Heart left ventricle (tissue), 16 donors: ENCODE measurements around the gene LYRM4. TPM values are rescaled to one million over a fixed set of nuclear protein-coding genes. Genes with fewer than 3 reads are reported as not detected.
A peak's percentile ranks its signal among the peaks of the same experiment; 100 is the strongest.

Source experiments
- ATAC-seq, 4 donors: fragments of 200-7000 bp; cut with Tn5 transposase; one replicate each; pipeline ENCODE4 v1.9.1; 2020 to 2022; ENCODE audit warnings: moderate library complexity in 4 of 4, mild to moderate bottlenecking in 3 of 4, moderate number of reproducible peaks in 1 of 4
- DNase-seq, 5 donors: peaks; one replicate each; pipeline ENCODE4 v3.0.0-alpha.2; 2020
- H3K27ac ChIP-seq, 12 donors: fragments of 200-600 bp; sonication (generic) in 4 of 12; one replicate each; pipeline versions ENCODE4 v1.5.0 to v1.8.0; 2016 to 2022; ENCODE audit warnings: mild to moderate bottlenecking in 2 of 12
- H3K27me3 ChIP-seq, 9 donors: fragments of 200-600 bp; sonication (generic) in 2 of 9; one replicate each; pipeline versions ENCODE4 v1.5.1 to v1.8.0; 2016 to 2022; ENCODE audit warnings: mild to moderate bottlenecking in 3 of 9
- H3K36me3 ChIP-seq, 9 donors: fragments of 200-600 bp; sonication (generic) in 2 of 9; one replicate each; pipeline versions ENCODE4 v1.5.0 to v1.8.0; 2018 to 2022; ENCODE audit warnings: mild to moderate bottlenecking in 2 of 9
- H3K4me1 ChIP-seq, 12 donors: fragments of 200-600 bp; sonication (generic) in 4 of 12; one replicate each; pipeline versions ENCODE4 v1.5.0 to v1.8.0; 2016 to 2022; ENCODE audit warnings: mild to moderate bottlenecking in 3 of 12
- H3K4me3 ChIP-seq, 12 donors: fragments of 200-600 bp; sonication (generic) in 4 of 12; one replicate each; pipeline versions ENCODE4 v1.5.0 to v1.8.0; 2017 to 2022; ENCODE audit warnings: mild to moderate bottlenecking in 9 of 12, moderate library complexity in 4 of 12
- H3K9me3 ChIP-seq, 12 donors: fragments of 200-600 bp; sonication (generic) in 4 of 12; one replicate each; pipeline versions ENCODE4 v1.5.0 to v1.8.0; 2016 to 2022; ENCODE audit warnings: mild to moderate bottlenecking in 1 of 12
- POLR2A ChIP-seq, 2 donors: fragments of 450-650 bp; IDR thresholded peaks; one replicate each; pipeline ENCODE4 v1.6.1; 2017; ENCODE audit warnings: antibody characterized with exemption in 2 of 2, mild to moderate bottlenecking in 2 of 2, moderate library complexity in 2 of 2
- WGBS, 4 donors: extraction: QIAGEN DNeasy Blood & Tissue Kit in 2 of 4; methylation state at CpG; one replicate each; pipeline versions ENCODE4 v1.1.5 to v1.1.7; 2013 to 2018; 5-methylcytosine and 5-hydroxymethylcytosine counted together
- intact Hi-C, 10 donors: fragments of 100-400 bp; cut with DNase I; formaldehyde crosslinking; loops; one replicate each; pipeline versions ENCODE4 v1.11.1 to v1.14.2; 2022
- polyA plus RNA-seq, 2 donors: library from polyadenylated mRNA; stranded (reverse); fragments of 200-250 nt; gene quantifications; one replicate each; pipeline ENCODE4 v1.2.3, GENCODE V29; 2013
- total RNA-seq, 9 donors: library from RNA; depleted of rRNA in 2 of 9; stranded (reverse); fragments of >200 nt in 2 of 9; fragmentation: NEBNext Ultra II Directional in 3 of 9; extraction: Animal tissue kit (Norgen Biotek cat#: 25700) in 3 of 9; gene quantifications; one replicate each; pipeline versions ENCODE4 v1.1.0 to v1.2.4, GENCODE V29; 2016 to 2023
- TF ChIP-seq, protein P1 (sequence below), 12 donors: fragments of 200-600 bp; sonication (generic) in 4 of 12; IDR thresholded peaks; one replicate each; pipeline versions ENCODE4 v1.5.0 to v1.8.0; 2018 to 2022; ENCODE audit warnings: antibody characterized with exemption in 12 of 12, mild to moderate bottlenecking in 5 of 12
- donor health status: ischemic (EF 13 %, LVEDD 7.1; RV severe dilation, severe dysfunction).
- donor health status: healthy with polysubstance abuse.
- donor health status: DM: no; HTN: yes; CAD: no.
- donor health status: DM: no; HTN: no; CAD: no.
- donor health status: ischemic (EF 25% LVEDD 6.9; RV normal size, moderate dysfunction).
- donor health status: ischemic (EF 25% LVEDD 5.7; RV mildly dilated, moderate dysfunction).
- donor health status: healthy.
- donor health status: DM: yes; HTN: yes; CAD: no.
- donor health status: ischemic (EF 35%, LVEDD 5.7; RV mildly dilated, moderate dysfunction).
- donor health status: nonischemic (EF 11% LVEDD 7.7; RV severe dilation, severe dysfunction).
- donor health status: DM: yes; HTN: yes; CAD: no.
- donor health status: PGD.
- donor health status: ischemic (EF 29% LVEDD 5.4; RV normal size, mild dysfunction).
- donor health status: nonischemic (EF 23%, LVEDD 6.1; RV moderate dilation, normal function).

Gene LYRM4
- total and polyA plus RNA-seq, 11 donors, result 18.8 to 39.7 (median 21.3) TPM

DNA sequence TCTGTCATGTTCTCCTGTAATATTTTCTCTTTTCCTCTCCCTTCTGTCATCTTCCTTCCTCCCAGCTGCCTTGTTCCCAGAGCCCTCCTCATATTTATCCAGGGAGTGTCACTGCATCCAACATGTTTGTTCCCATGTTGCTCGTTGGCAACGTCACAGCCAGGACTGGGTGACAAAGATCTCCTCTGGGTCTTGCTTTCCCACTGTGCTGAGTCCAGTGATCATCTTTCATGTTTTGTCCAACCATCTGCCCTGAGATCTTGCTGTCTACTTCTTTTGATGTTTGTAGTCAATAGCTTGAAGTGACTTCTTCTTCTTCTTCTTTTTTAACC, 27.2 kb upstream of the LYRM4 start:
- 33 to 59% (median 52%) methylated on average over 2 of the region's 2 CpGs for WGBS, 4 donors
- Histone ChIP-seq H3K4me1 (peaks cover 0 to 25% (median 12%) of the 10 kb centered on the region in 12 donors), H3K27ac (peak overlapping the region in 8 of 12 donors; percentile 39 to 73 (median 58)), H3K4me3 (peak overlapping the region in 1 of 12 donors; percentile 10), H3K9me3 (no peaks in the 10 kb centered on the region), H3K36me3 (no peaks in the 10 kb centered on the region), H3K27me3 (no peaks in the 10 kb centered on the region)
- DNase-seq, result no peak
- ATAC-seq, result peak in 3 of 4 donors; percentile 18 to 33 (median 20)
- intact Hi-C loops, result loop anchor here in 1 of 10 donors (10.0 kb wide), 1 partner anchor 87 kb away; no protein-coding TSS in a partner anchor
- TF ChIP-seq, protein P1, sequence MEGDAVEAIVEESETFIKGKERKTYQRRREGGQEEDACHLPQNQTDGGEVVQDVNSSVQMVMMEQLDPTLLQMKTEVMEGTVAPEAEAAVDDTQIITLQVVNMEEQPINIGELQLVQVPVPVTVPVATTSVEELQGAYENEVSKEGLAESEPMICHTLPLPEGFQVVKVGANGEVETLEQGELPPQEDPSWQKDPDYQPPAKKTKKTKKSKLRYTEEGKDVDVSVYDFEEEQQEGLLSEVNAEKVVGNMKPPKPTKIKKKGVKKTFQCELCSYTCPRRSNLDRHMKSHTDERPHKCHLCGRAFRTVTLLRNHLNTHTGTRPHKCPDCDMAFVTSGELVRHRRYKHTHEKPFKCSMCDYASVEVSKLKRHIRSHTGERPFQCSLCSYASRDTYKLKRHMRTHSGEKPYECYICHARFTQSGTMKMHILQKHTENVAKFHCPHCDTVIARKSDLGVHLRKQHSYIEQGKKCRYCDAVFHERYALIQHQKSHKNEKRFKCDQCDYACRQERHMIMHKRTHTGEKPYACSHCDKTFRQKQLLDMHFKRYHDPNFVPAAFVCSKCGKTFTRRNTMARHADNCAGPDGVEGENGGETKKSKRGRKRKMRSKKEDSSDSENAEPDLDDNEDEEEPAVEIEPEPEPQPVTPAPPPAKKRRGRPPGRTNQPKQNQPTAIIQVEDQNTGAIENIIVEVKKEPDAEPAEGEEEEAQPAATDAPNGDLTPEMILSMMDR (IDR thresholded peaks at IDR 0.05), result no peak
- no peak for TF ChIP-seq POLR2A (IDR thresholded peaks at IDR 0.05)

DNA sequence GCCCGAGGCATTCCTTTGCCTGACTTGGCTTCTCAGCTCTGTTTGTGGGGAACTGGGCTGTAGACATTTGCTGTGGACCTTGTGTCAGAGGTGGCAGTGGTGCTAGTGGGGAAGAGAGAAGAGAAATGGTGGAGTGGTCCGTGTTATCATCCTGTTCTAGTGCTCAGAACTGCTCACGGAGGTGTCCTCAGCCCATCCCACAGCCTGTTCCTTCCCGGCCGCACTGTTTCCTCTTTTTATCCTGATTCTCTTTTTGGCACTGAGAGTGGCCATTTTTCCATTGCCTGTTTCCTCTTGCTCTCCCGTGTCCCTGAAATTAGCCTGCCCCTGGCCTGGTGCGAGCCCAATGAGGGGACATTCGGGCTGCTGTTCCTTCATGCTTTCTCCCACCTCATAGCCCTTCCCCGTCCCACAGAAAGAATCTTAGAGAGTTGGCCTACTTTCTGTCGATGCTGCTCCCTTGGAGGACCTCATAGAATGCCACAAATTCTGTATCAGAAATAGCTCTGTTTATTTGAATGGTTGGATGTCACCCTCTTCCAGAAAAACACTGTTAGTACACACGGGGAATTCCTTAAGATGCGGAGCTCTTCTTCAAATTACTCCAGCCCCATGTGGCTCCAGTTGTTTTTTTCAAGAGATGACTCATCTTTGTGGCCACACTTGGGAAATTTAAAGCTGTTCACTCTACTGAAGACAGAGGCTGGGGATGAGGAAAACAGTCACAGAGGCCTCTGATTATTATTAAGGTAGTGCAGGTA, 26.6 kb upstream of the LYRM4 start:
- peaks cover 0 to 23% (median 12%) of the 10 kb centered on the region in 12 donors for H3K4me1 ChIP-seq
- ATAC-seq (peak; percentile 52 to 83 (median 71)), DNase-seq (peak in 2 of 5 donors; percentile 22 to 36)
- H3K27ac ChIP-seq, result peak overlapping the region; percentile 24 to 73 (median 48)
- H3K27me3 ChIP-seq, result no peaks in the 10 kb centered on the region
- H3K36me3 ChIP-seq, result no peaks in the 10 kb centered on the region
- WGBS, 4 donors, result 38 to 60% (median 44%) methylated on average over 12 of the region's 12 CpGs
- intact Hi-C loops, result loop anchor here in 1 of 10 donors (10.0 kb wide), 1 partner anchor 87 kb away; no protein-coding TSS in a partner anchor
- TF ChIP-seq, protein P1 (IDR thresholded peaks at IDR 0.05), result no peak
- no peak for TF ChIP-seq POLR2A (IDR thresholded peaks at IDR 0.05)
- no peaks in the 10 kb centered on the region for H3K9me3 ChIP-seq
- H3K4me3 ChIP-seq, result peak overlapping the region in 3 of 12 donors; percentile 10 to 26 (median 19)

- peak overlapping the region in 11 of 12 donors; percentile 24 to 73 (median 51) for H3K27ac ChIP-seq
- H3K36me3 ChIP-seq, result no peaks in the 10 kb centered on the region
- ATAC-seq (peak in 1 of 4 donors; percentile 44), DNase-seq (no peak)
- TF ChIP-seq, protein P1 (IDR thresholded peaks at IDR 0.05), result no peak
- TF ChIP-seq POLR2A (IDR thresholded peaks at IDR 0.05), result no peak
- peaks cover 0 to 20% (median 12%) of the 10 kb centered on the region in 12 donors for H3K4me1 ChIP-seq
- intact Hi-C loops, result loop anchor here in 1 of 10 donors (10.0 kb wide), 1 partner anchor 88 kb away; no protein-coding TSS in a partner anchor
- H3K9me3 ChIP-seq, result no peaks in the 10 kb centered on the region
- H3K4me3 ChIP-seq, result no peak overlapping the region
- H3K27me3 ChIP-seq, result no peaks in the 10 kb centered on the region
- WGBS, 4 donors, result 79 to 91% (median 83%) methylated on average over 7 of the region's 7 CpGs
These were observed 26.0 kb upstream of the LYRM4 start for GRCh38 chr6:5286780-5287179.

DNA sequence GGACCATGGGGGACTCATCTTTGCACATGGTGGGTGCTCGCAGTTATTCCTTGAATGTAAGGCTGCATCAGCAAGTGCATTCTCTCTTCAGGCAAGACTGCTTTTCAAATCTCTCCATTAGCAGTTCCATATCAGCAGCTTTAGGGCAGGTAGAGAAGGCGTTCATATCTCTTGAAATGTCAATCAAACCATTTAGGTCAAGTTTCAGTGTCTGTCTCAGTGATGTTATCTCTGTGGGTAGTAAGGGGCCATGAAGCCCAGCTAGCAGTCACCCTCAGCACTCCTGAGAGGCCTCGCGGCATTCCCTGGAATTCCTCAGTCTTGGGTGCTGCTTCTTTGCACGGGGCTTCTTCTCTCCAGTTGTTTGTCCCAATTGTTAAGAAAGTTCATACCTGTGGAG, 24.8 kb upstream of the LYRM4 start:
- Histone ChIP-seq H3K4me1 (peaks cover 0 to 24% (median 13%) of the 10 kb centered on the region in 12 donors), H3K27ac (no peak overlapping the region), H3K36me3 (no peaks in the 10 kb centered on the region), H3K27me3 (no peaks in the 10 kb centered on the region), H3K4me3 (no peak overlapping the region), H3K9me3 (no peaks in the 10 kb centered on the region)
- intact Hi-C loops, result loop anchor here in 1 of 10 donors (10.0 kb wide), 1 partner anchor 89 kb away; no protein-coding TSS in a partner anchor
- DNase-seq (no peak), ATAC-seq (no peak)
- TF ChIP-seq, protein P1 (IDR thresholded peaks at IDR 0.05), result no peak
- no peak for TF ChIP-seq POLR2A (IDR thresholded peaks at IDR 0.05)
- 88 to 94% (median 90%) methylated on average over 5 of the region's 5 CpGs for WGBS, 4 donors
